NCI-H146 (cell line): ENCODE data around the gene LINC00632.

Experiments used
- DNase-seq: peaks from one replicate; lab custom pipeline; 2025; lab: John Stamatoyannopoulos, UW

The LINC00632 gene

GRCh38 chrX:140765043-140765784, 55.7 kb downstream of the LINC00632 start:
- DNase-seq: no peak

- DNase-seq: peak; percentile 4
Observed at GRCh38 chrX:140766024-140766611, 56.6 kb downstream of the LINC00632 start.

- DNase-seq: no peak
Observed at GRCh38 chrX:140767646-140768045, 58.1 kb downstream of the LINC00632 start.

GRCh38 chrX:140775211-140775610, 65.7 kb downstream of the LINC00632 start:
- DNase-seq: no peak

- DNase-seq: no peak
Observed at GRCh38 chrX:140776320-140776719, 66.8 kb downstream of the LINC00632 start.

GRCh38 chrX:140794642-140795041, 85.1 kb downstream of the LINC00632 start:
- DNase-seq: no peak

GRCh38 chrX:140799216-140799615, 89.7 kb downstream of the LINC00632 start:
- DNase-seq: no peak

- no peak for DNase-seq
Observed at GRCh38 chrX:140804292-140804691, 94.7 kb downstream of the LINC00632 start.

GRCh38 chrX:140815868-140816267, 106.3 kb downstream of the LINC00632 start:
- DNase-seq: no peak

- no peak for DNase-seq
Observed at GRCh38 chrX:140817943-140818342, 108.4 kb downstream of the LINC00632 start.

GRCh38 chrX:140821280-140821679, 111.7 kb downstream of the LINC00632 start:
- DNase-seq: no peak

GRCh38 chrX:140822184-140822583, 112.6 kb downstream of the LINC00632 start:
- DNase-seq: no peak

- DNase-seq: no peak
Observed at GRCh38 chrX:140822861-140823260, 113.3 kb downstream of the LINC00632 start.

- DNase-seq: no peak
Observed at GRCh38 chrX:140836874-140837273, 127.3 kb downstream of the LINC00632 start.
